ENCODE measurements around the gene CDHR3.
A peak's percentile ranks its signal among the peaks of the same experiment; 100 is the strongest.

CDHR3 gene

DNA sequence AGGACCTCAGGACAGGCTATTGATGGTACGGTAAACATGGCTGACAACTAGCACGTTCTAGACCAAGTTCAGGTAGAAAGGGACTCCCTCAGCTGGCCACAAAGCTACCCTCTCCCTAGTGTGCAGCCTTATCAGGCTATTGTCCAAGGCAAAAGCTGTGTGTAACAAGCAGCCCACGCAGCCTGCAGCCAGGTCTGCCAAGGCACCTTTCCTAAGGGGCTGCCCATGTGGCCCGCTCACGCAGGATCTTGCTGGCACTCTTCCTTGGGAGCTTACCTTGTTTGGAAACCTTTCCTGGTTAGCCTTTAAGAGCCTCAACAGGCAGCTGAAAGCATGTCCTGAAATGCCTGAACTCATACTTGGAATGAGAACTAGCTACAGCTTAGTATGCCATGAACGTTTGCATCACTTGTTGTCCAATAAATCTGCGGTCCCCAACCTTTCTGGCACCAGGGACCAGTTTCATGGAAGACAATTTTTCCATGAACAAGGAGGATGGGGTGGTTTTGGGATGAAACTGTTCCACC, 97.4 kb downstream of the CDHR3 start:
- peaks cover 5 to 8% of the 10 kb centered on the region in 2 donors for H3K36me3 Mint-ChIP-seq
- H3K9me3 Mint-ChIP-seq: peaks cover 0 to 4% of the 10 kb centered on the region in 2 donors
- H3K27ac Mint-ChIP-seq: no peak overlapping the region
- no peak overlapping the region for H3K4me3 Mint-ChIP-seq
- no peak for DNase-seq
- no peaks in the 10 kb centered on the region for H3K27me3 Mint-ChIP-seq
- no peak for ATAC-seq (replicated peaks)
- H3K4me1 Mint-ChIP-seq: peaks cover 69 to 93% of the 10 kb centered on the region in 2 donors

DNA sequence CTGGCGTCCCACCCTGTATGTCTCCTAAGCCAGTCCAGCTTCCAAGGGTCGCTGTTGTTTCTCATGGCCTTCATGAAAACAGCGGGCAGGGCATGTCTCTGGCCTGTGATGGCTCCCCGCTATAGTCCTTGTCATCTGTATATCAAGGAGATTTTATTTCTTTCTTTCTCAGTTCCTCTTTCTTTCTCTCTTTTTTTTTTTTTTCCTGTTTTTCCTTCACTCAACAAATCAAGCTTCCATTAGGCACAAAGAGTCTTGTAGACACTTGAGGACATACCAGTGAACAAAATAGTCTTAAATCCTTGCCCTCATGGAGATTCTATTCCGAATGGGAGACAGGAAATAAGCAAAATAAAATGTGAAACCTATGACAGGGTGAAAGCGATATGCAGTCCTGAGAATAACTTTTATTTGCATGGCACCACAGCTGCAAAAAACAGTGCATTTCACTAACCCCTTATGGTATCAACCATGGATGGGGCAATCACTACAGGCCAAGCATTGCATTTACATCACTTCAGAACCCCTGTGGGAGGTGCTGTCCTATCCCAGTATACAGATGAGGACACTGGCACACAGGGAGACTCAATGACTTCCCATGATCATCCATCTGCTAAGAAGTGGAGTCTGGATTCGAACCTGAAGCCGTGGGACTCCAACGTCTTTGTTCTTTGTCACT, 98.4 kb downstream of the CDHR3 start:
- H3K36me3 Mint-ChIP-seq: peaks cover 5 to 8% of the 10 kb centered on the region in 2 donors
- H3K4me3 Mint-ChIP-seq: peak overlapping the region; percentile 60 to 62
- no peaks in the 10 kb centered on the region for H3K27me3 Mint-ChIP-seq
- no peak for DNase-seq
- peak; percentile 26 to 40 for ATAC-seq (replicated peaks)
- peak overlapping the region; percentile 91 for H3K27ac Mint-ChIP-seq
- peaks cover 0 to 4% of the 10 kb centered on the region in 2 donors for H3K9me3 Mint-ChIP-seq
- H3K4me1 Mint-ChIP-seq: peaks cover 71 to 98% of the 10 kb centered on the region in 2 donors

DNA sequence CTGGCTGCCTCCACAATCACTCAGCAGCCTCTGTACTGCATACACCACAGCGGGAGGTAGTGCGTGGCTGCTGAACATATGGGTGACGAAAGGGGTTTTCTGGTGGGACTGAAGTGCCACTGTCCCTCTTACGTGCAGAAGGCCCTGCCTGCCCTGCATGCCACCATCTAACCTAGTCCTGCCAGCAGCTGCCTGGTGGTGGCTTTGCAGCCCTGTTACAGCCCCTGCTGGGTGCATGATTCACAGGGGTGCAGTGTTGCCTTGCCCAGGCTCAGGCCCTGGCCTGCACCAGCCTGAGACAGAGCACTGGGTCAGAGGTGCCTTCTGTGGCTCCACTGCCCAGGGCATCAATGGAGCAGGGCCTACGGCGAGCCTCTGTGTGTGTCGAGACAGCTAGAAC, 98.9 kb downstream of the CDHR3 start:
- H3K4me1 Mint-ChIP-seq: peaks cover 68 to 93% of the 10 kb centered on the region in 2 donors
- peak overlapping the region; percentile 26 to 37 for H3K4me3 Mint-ChIP-seq
- ATAC-seq (replicated peaks): peak; percentile 2 to 18
- H3K27me3 Mint-ChIP-seq: no peaks in the 10 kb centered on the region
- peaks cover 5 to 8% of the 10 kb centered on the region in 2 donors for H3K36me3 Mint-ChIP-seq
- H3K9me3 Mint-ChIP-seq: peaks cover 0 to 4% of the 10 kb centered on the region in 2 donors
- H3K27ac Mint-ChIP-seq: peak overlapping the region; percentile 91
- no peak for DNase-seq

DNA sequence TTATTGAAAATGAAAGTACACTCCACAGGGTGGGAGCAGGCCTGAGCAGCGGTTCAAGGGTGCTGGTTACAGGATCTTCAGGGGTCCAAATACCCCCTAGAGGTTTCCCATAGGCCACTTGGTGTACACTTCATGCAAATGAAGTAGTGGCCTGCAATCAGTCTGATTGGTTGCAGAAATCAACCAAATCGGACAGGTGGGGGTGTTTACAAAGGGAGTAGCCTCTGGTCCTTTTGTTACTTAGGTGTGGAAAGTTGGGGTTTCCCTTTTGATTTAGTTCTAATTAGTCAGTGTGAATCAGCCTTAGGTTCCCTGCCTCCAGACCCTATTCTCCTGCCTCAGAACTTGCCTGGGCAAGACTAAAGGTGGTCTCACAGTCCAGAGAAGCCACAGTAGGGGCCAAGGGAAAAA, 99.5 kb downstream of the CDHR3 start:
- Mint-ChIP-seq H3K36me3 (peaks cover 5 to 8% of the 10 kb centered on the region in 2 donors), H3K9me3 (peaks cover 0 to 4% of the 10 kb centered on the region in 2 donors), H3K27ac (peak overlapping the region; percentile 91), H3K4me1 (peaks cover 62 to 91% of the 10 kb centered on the region in 2 donors), H3K27me3 (no peaks in the 10 kb centered on the region), H3K4me3 (peak overlapping the region; percentile 50 to 59)
- ATAC-seq (replicated peaks): no peak
- no peak for DNase-seq

DNA sequence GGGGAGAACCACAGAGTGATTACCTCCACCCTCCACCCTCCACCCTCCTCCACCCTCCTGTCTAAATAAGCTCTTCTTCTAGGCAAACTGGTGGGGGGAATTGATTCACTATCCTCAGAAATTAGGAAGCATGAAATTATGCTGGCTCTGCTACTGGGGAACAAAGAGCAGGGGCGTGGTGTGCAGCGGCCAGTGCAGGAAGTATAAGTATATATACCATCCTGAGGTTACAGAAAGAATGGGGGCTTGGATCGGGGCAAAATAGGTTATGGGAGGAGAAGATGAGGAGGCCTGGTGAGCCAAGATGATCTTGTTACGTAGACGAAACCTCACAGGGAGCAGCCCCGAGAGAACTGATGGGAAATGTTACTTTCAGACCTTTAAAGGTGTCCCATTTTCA, 100.0 kb downstream of the CDHR3 start:
- DNase-seq (no peak), ATAC-seq (replicated peaks) (no peak)
- Mint-ChIP-seq H3K27ac (peak overlapping the region; percentile 89), H3K4me3 (peak overlapping the region; percentile 50 to 61), H3K9me3 (peaks cover 0 to 4% of the 10 kb centered on the region in 2 donors), H3K27me3 (no peaks in the 10 kb centered on the region), H3K4me1 (peaks cover 62 to 91% of the 10 kb centered on the region in 2 donors), H3K36me3 (peaks cover 5 to 8% of the 10 kb centered on the region in 2 donors)

DNA sequence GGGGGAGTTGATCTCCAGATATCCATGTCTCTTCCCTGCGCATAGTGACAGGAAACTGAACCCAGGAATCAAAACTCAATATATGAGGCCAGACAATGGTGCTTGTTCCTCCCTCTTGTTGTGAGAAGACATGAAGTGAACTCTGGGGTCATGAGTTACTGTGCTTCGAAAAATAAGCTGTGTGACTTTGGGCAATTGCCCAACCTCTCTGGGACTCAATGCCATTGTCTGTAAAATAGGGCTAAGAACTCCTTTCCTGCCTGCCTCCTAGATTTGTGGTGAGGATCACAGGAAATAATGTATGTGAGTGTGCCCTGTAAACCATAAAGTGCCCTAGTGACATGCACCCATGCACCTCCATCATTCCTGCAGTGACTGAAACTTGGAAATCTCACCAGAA, 100.6 kb downstream of the CDHR3 start:
- H3K27me3 Mint-ChIP-seq: no peaks in the 10 kb centered on the region
- H3K4me1 Mint-ChIP-seq: peaks cover 63 to 91% of the 10 kb centered on the region in 2 donors
- peak overlapping the region; percentile 89 for H3K27ac Mint-ChIP-seq
- H3K4me3 Mint-ChIP-seq: no peak overlapping the region
- peaks cover 5 to 8% of the 10 kb centered on the region in 2 donors for H3K36me3 Mint-ChIP-seq
- ATAC-seq (replicated peaks): no peak
- no peak for DNase-seq
- H3K9me3 Mint-ChIP-seq: peaks cover 0 to 4% of the 10 kb centered on the region in 2 donors

DNA sequence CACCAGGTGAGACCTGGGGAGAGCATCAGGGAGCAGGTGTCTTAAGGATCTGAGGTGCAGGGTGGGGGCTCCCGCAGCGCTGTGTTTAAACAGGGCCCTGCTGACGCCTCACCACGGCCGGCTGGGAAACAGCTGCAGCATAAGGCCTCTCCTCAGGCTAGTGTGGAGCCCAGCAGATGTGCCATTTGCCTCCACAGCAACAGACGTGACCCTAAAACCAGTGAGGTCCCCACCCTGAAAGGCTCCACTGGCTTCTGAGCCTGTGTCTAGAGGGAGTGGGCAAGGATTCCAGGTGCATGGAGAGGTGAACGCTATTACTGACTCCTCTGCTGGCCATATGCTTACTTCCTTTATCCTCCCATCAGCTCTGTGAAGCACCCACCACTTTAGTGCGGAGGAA, 101.3 kb downstream of the CDHR3 start:
- peaks cover 4 to 5% of the 10 kb centered on the region in 2 donors for H3K36me3 Mint-ChIP-seq
- H3K9me3 Mint-ChIP-seq: peaks cover 0 to 4% of the 10 kb centered on the region in 2 donors
- H3K4me1 Mint-ChIP-seq: peaks cover 62 to 91% of the 10 kb centered on the region in 2 donors
- no peaks in the 10 kb centered on the region for H3K27me3 Mint-ChIP-seq
- ATAC-seq (replicated peaks) (peak in 1 of 2 donors; percentile 21), DNase-seq (no peak)
- peak overlapping the region; percentile 55 to 63 for H3K4me3 Mint-ChIP-seq
- H3K27ac Mint-ChIP-seq: peak overlapping the region; percentile 88

DNA sequence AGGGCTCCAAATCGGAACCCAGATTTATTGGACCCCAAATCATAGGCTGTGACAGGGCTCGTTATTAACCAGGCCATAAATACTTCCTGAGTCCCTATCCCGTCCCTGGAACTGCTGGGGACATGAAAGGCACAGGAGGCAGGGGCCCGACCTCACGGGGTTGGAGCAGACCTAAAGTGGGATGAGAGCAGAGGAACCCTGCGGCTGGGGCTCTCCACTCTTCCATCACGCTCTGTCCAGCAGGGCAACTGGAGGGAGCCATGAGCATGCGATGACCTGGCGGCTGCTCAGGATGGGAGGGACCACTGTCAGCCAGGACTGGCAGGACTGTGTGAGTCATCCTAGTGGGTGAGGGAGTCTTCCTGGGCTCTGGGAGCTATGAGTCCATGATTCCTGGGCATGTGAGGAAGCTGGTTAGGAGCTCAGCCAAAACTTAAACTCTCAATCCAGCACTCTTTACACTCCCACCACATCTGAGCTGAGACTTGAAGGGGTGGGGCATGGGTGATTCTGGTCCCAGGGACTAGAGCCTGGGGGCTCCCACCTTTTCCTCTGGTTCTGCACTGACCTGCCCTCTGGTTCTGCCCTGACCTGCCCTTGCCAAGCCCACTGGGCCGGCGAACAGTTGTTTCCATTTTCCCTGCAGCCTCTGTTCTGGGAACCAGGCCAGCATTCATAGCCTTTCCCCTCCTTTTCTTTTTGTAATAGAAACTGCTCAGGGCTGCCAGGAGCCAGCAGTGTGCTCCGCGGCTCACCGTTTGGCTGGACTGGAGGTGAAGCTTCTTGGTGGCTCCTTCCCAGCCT, 101.9 kb downstream of the CDHR3 start:
- no peak overlapping the region for H3K4me3 Mint-ChIP-seq
- H3K27me3 Mint-ChIP-seq: no peaks in the 10 kb centered on the region
- peaks cover 4 to 5% of the 10 kb centered on the region in 2 donors for H3K36me3 Mint-ChIP-seq
- no peak for ATAC-seq (replicated peaks)
- DNase-seq: no peak
- peaks cover 64 to 91% of the 10 kb centered on the region in 2 donors for H3K4me1 Mint-ChIP-seq
- no peak overlapping the region for H3K27ac Mint-ChIP-seq
- H3K9me3 Mint-ChIP-seq: peaks cover 0 to 4% of the 10 kb centered on the region in 2 donors

DNA sequence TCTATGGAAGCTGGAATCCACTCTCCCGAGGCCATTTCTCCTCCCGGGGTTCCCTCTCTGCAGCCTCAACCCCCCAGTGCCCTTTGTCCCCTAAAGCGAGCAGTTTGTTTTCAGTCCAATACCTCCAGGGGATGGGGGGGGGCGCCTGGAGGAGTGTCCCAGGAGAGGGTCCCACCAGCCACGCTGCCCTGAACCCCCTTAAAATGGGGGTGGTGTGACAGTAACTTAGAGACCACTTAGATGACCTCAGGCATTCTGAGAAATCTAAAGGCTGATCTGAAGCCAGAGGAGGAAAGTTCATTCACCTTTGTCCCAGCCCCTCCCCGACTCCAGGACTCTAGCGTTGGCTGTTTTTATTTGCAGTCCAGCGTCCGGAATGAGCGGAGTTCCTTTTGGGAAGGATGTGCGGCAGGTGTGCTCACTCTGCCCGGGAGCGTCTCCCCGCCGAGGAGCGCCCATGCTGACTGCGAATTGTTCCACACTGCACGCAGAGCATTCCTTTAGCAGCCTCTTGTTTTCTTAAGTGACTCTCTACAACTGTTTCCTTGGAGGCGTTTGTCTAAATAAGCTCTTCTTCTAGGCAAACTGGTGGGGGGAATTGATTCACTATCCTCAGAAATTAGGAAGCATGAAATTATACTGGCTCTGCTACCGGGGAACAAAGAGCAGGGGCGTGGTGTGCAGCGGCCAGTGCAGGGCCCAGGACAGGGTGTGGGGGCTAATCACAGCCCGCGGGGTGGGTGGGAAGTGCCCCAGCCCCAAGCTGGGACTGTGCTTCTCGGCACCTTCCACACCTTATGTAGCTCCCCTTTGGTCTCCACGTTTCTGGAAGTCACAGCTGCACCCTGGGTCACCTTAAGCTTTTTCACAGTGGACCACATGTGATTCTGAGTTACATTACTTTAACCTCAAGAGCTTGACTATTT, 102.8 kb downstream of the CDHR3 start:
- Mint-ChIP-seq H3K36me3 (peaks cover 4 to 5% of the 10 kb centered on the region in 2 donors), H3K9me3 (peaks cover 0 to 4% of the 10 kb centered on the region in 2 donors), H3K27ac (peak overlapping the region; percentile 20), H3K27me3 (no peaks in the 10 kb centered on the region), H3K4me1 (peaks cover 66 to 91% of the 10 kb centered on the region in 2 donors), H3K4me3 (no peak overlapping the region)
- DNase-seq (no peak), ATAC-seq (replicated peaks) (no peak)

DNA sequence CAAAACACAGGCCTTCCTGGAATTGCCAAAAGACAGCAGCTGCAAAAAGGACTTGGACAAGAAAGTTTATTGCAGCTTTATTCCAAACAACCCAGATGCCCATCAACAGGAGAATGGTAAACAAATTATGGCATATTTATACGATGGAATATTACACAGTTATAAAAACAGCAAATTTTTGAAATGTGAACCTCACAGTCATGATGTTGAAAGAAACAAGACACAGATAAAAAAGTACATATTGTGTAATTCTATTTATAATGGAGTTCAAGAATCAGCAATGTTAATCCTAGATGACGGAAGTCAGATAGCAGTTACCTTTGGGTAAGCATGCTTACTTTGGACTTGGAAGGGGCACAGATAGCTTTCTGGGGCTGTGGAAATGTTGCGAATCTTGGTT, 104.6 kb downstream of the CDHR3 start:
- peak overlapping the region; percentile 21 for H3K27ac Mint-ChIP-seq
- H3K4me3 Mint-ChIP-seq: no peak overlapping the region
- no peaks in the 10 kb centered on the region for H3K36me3 Mint-ChIP-seq
- no peaks in the 10 kb centered on the region for H3K27me3 Mint-ChIP-seq
- peaks cover 63 to 91% of the 10 kb centered on the region in 2 donors for H3K4me1 Mint-ChIP-seq
- DNase-seq (no peak), ATAC-seq (replicated peaks) (no peak)
- H3K9me3 Mint-ChIP-seq: no peaks in the 10 kb centered on the region

DNA sequence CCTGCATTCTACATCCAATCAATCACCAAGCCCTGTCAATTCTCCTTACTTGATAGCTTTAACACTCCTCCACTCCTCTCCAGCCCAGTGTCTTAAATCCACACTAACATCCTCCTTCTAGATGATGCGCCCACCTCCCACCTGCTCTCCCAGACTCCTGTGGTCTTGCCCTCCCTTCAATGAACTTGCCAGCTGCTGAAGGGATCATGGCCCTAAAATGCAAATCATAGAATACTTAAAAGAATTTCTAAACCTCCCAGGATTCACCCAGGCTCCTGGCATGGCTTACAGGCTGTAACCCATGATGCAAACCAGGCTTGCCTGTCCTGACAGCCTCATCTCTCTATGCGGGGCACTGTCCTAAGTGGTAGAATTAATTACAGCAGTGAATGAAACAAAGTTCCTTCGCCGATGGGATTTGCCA, 105.5 kb downstream of the CDHR3 start:
- peak overlapping the region in 1 of 2 donors; percentile 2 for H3K4me3 Mint-ChIP-seq
- no peaks in the 10 kb centered on the region for H3K36me3 Mint-ChIP-seq
- H3K27me3 Mint-ChIP-seq: no peaks in the 10 kb centered on the region
- ATAC-seq (replicated peaks) (no peak), DNase-seq (no peak)
- H3K27ac Mint-ChIP-seq: peak overlapping the region; percentile 32
- peaks cover 60 to 88% of the 10 kb centered on the region in 2 donors for H3K4me1 Mint-ChIP-seq
- H3K9me3 Mint-ChIP-seq: no peaks in the 10 kb centered on the region

DNA sequence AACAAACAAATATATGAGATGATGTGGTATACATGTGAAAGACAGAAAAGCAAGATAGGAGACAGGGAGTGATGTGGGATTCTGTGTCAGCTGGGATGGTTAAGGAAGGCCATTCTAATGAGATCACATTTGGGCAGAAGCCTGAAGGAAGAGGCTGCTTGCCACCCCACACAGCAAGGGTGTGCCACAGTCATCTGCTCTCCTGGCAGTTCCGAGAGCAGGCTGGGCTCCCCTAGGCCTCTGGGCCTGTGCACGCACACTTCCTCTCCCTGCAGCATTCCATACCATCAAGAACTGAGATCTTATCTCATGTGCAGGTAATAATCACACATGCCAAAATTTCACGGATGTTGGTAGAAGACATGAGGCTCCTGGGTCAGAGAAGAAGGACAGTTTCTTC, 105.9 kb downstream of the CDHR3 start:
- peaks cover 0 to 4% of the 10 kb centered on the region in 2 donors for H3K36me3 Mint-ChIP-seq
- peaks cover 60 to 88% of the 10 kb centered on the region in 2 donors for H3K4me1 Mint-ChIP-seq
- ATAC-seq (replicated peaks) (no peak), DNase-seq (no peak)
- H3K27ac Mint-ChIP-seq: peak overlapping the region; percentile 99
- H3K4me3 Mint-ChIP-seq: peak overlapping the region in 1 of 2 donors; percentile 28
- no peaks in the 10 kb centered on the region for H3K9me3 Mint-ChIP-seq
- no peaks in the 10 kb centered on the region for H3K27me3 Mint-ChIP-seq

DNA sequence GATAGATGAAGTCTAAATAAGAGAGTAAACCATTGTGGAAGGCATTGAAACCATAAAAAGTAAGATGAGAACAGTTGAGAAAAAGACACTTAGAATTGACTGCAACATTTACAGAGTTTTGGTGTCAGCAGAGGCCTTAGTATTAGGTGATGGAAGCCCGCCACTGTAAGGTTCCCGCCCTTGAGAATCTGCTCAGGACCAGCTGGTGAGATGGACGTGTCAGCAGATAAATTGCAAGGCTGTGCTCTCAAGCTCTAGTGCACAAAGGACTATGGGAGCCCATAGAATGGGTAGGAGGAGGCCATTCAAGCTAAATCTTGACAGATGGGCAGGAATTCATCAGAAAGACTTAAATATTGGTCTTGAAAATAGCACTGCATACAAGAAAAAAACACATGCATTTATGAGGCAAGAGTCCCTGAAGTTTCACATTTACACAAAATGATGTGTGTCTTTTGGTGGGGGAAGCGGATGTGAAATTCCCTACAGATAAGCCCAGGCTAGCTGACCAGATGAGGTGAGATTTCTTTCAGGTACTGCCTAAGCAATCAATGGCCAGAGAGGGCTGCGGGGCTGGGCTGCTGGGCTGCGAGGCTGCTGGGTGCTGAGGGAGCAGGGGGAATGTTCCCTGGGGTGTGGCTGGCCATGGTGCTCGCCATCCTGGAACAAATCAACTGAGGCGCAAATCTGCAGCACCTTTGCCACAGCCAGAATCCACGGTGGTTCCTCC, 106.6 kb downstream of the CDHR3 start:
- peaks cover 0 to 5% of the 10 kb centered on the region in 2 donors for H3K36me3 Mint-ChIP-seq
- no peak for ATAC-seq (replicated peaks)
- DNase-seq: no peak
- peaks cover 60 to 88% of the 10 kb centered on the region in 2 donors for H3K4me1 Mint-ChIP-seq
- H3K9me3 Mint-ChIP-seq: no peaks in the 10 kb centered on the region
- peak overlapping the region in 1 of 2 donors; percentile 28 for H3K4me3 Mint-ChIP-seq
- H3K27me3 Mint-ChIP-seq: no peaks in the 10 kb centered on the region
- peak overlapping the region; percentile 99 for H3K27ac Mint-ChIP-seq

Data from stimulated activated naive B cell treated with anti-CD40 and anti-IgM and Interleukin-4, amounts not matched to agents 10 μg/mL and 1 μg/mL and 100 μg/mL, for 72 hours (primary cell).